Endothelial cell of umbilical vein (primary cell): ENCODE data around the gene CA5A. TPM values are rescaled to one million over a fixed set of nuclear protein-coding genes. Genes with fewer than 3 reads are reported as not detected.

Experiments
- BruUV-seq: library from RNA; stranded (reverse); fragments of 400-500 nt; replicated peaks from 2 replicates; lab custom pipeline; 2021; lab: Mats Ljungman, UMichigan
- CTCF ChIA-PET: fragments of 300-600, 350-600 bp; sonication (Branson Sonifier 250); formaldehyde crosslinking; loops from one replicate; lab custom pipeline; 2021; ENCODE audit warnings: antibody characterized with exemption, inconsistent platforms; lab: Charles Lee
- POLR2A ChIA-PET: fragments of 300-600, 350-600 bp; sonication (Branson Sonifier 250); formaldehyde crosslinking; loops from one replicate; lab custom pipeline; 2021; ENCODE audit warnings: antibody characterized with exemption, inconsistent platforms; lab: Charles Lee
- DNase-seq: peaks from one replicate; pipeline ENCODE4 v3.0.0-alpha.2; 2011; ENCODE audit warnings: low read depth, low spot score
- FAIRE-seq: peaks from 2 replicates; lab custom pipeline; 2011; peaks lifted over from hg19 to GRCh38; lab: Jason Lieb, UNC
- H2AFZ ChIP-seq: 2 replicates; pipeline ENCODE4 v1.6.0; 2012; ENCODE audit warnings: low read depth, low read length, control low read depth, inconsistent platforms
- H3K27ac ChIP-seq: 2 replicates; pipeline ENCODE4 v1.5.1; 2011; ENCODE audit warnings: low read depth, mild to moderate bottlenecking, control low read depth, low read length, moderate library complexity; ENCODE audit not compliant: insufficient read depth
- H3K27me3 ChIP-seq, 2 experiments: 2 replicates each; pipeline versions ENCODE4 v1.6.0 to v1.6.1; 2011; ENCODE audit warnings: low read length in 2 of 2, mixed read lengths in 1 of 2; ENCODE audit not compliant: control insufficient read depth in 2 of 2, insufficient read depth in 2 of 2
- H3K36me3 ChIP-seq, 2 experiments: 2 replicates in 1 of 2; 3 replicates in 1 of 2; pipeline ENCODE4 v1.5.1; 2011; ENCODE audit warnings: low read length in 2 of 2, mild to moderate bottlenecking in 1 of 2, moderate library complexity in 1 of 2; ENCODE audit not compliant: control insufficient read depth in 2 of 2, insufficient read depth in 2 of 2; ENCODE audit errors: extremely low read depth in 1 of 2
- H3K4me1 ChIP-seq: 3 replicates; pipeline ENCODE4 v1.5.1; 2011; ENCODE audit warnings: mild to moderate bottlenecking, low read length; ENCODE audit not compliant: control insufficient read depth, insufficient read depth; ENCODE audit errors: extremely low read depth
- H3K4me2 ChIP-seq: 2 replicates; pipeline ENCODE4 v1.6.1; 2011; ENCODE audit warnings: low read length, control low read depth, mixed read lengths; ENCODE audit not compliant: insufficient read depth
- H3K4me3 ChIP-seq, 3 experiments: fragments of 200-600 bp in 1 of 3; sonication (generic), shearing (Covaris generic) in 1 of 3; replicated peaks in 1 of 3; 2 replicates each; pipeline ENCODE4 v1.5.1; 2011 to 2016; ENCODE audit warnings: control low read depth in 3 of 3, low read length in 3 of 3, mild to moderate bottlenecking in 2 of 3, inconsistent platforms in 1 of 3, low read depth in 1 of 3, moderate library complexity in 1 of 3; ENCODE audit not compliant: insufficient read depth in 1 of 3
- H3K79me2 ChIP-seq: 2 replicates; pipeline ENCODE4 v1.6.0; 2012; ENCODE audit warnings: low read length, inconsistent platforms; ENCODE audit not compliant: control insufficient read depth, insufficient read depth
- H3K9ac ChIP-seq: replicated peaks from 2 replicates; pipeline ENCODE3; 2011; ENCODE audit warnings: low read length, control low read depth; ENCODE audit not compliant: insufficient read depth; ENCODE audit errors: extremely low read depth
- H3K9me1 ChIP-seq: replicated peaks from 3 replicates; pipeline ENCODE4 v1.6.0; 2011; ENCODE audit warnings: mild to moderate bottlenecking, low read length; ENCODE audit not compliant: control insufficient read depth, insufficient read depth; ENCODE audit errors: extremely low read depth
- H3K9me3 ChIP-seq: replicated peaks from 2 replicates; pipeline ENCODE4 v1.5.1; 2012; ENCODE audit warnings: low read length, inconsistent platforms; ENCODE audit not compliant: control insufficient read depth, insufficient read depth
- H4K20me1 ChIP-seq: replicated peaks from 2 replicates; pipeline ENCODE3; 2011; ENCODE audit warnings: mild to moderate bottlenecking, low read length; ENCODE audit not compliant: control insufficient read depth, insufficient read depth; ENCODE audit errors: extremely low read depth
- EZH2 ChIP-seq: IDR thresholded peaks from 2 replicates; pipeline ENCODE4 v1.6.1; 2012; ENCODE audit warnings: borderline replicate concordance, low read depth, mild to moderate bottlenecking, moderate library complexity, low read length, inconsistent platforms; ENCODE audit not compliant: severe bottlenecking
- FOS ChIP-seq: IDR thresholded peaks from 2 replicates; pipeline ENCODE4 v1.6.1; 2011; ENCODE audit warnings: mild to moderate bottlenecking, low read length, moderate library complexity, borderline replicate concordance; ENCODE audit not compliant: insufficient read depth
- GATA2 ChIP-seq: IDR thresholded peaks from 2 replicates; pipeline ENCODE4 v1.7.0; 2011; ENCODE audit warnings: low read depth, mild to moderate bottlenecking, moderate library complexity, mixed read lengths, low read length; ENCODE audit not compliant: insufficient read length, insufficient read depth
- JUN ChIP-seq: IDR thresholded peaks from 2 replicates; pipeline ENCODE4 v1.6.1; 2011; ENCODE audit warnings: borderline replicate concordance, low read depth; ENCODE audit not compliant: insufficient read length, insufficient read depth
- MYC ChIP-seq: IDR thresholded peaks from one replicate; pipeline ENCODE4 v1.6.1; 2011; ENCODE audit warnings: mild to moderate bottlenecking, low read depth, low read length
- POLR2A ChIP-seq: IDR thresholded peaks from 2 replicates; pipeline ENCODE4 v1.6.1; 2012; ENCODE audit warnings: low read depth, mild to moderate bottlenecking, control low read depth, low read length
- POLR2AphosphoS5 ChIP-seq: IDR thresholded peaks from 2 replicates; pipeline ENCODE4 v1.6.1; 2012; ENCODE audit warnings: low read depth, mild to moderate bottlenecking, control low read depth, low read length, moderate library complexity; ENCODE audit not compliant: insufficient read depth
- dilution Hi-C: fragments of 300-500 bp; cut with MboI; formaldehyde crosslinking; loops from one replicate; pipeline ENCODE4 v1.15.0; 2019; ENCODE audit warnings: low sequenced_read_pairs; ENCODE audit not compliant: extremely low pct_ligation_motif_present
- intact Hi-C: fragments of 100-400 bp; cut with micrococcal nuclease; formaldehyde crosslinking; loops from one replicate; pipeline ENCODE4 v1.10.0; 2022
- polyA plus RNA-seq, 4 experiments: library from polyadenylated mRNA; depleted of rRNA in 3 of 4; stranded (reverse) in 3 of 4; unstranded in 1 of 4; fragments of >200 nt; gene quantifications; 2 replicates each; pipeline versions ENCODE4 v1.2.1 to v1.2.3, GENCODE V29; 2011 to 2012; ENCODE audit warnings: missing spikeins in 1 of 4
- total RNA-seq: library from RNA; stranded (reverse); gene quantifications from 2 replicates; pipeline ENCODE4 v1.2.3, GENCODE V29; 2021
- TF ChIP-seq, protein P1 (sequence below): IDR thresholded peaks from 2 replicates; pipeline ENCODE4 v1.6.1; 2011; ENCODE audit not compliant: insufficient read depth, insufficient read length
- TF ChIP-seq, protein P2 (sequence below), 2 donors: IDR thresholded peaks; 1 replicate in 1 of 2; 2 replicates in 1 of 2; pipeline ENCODE4 v1.5.1; 2011; ENCODE audit warnings: low read length in 2 of 2, mild to moderate bottlenecking in 2 of 2, moderate library complexity in 2 of 2, control low read depth in 1 of 2, inconsistent platforms in 1 of 2, low read depth in 1 of 2; ENCODE audit not compliant: insufficient read depth in 1 of 2; ENCODE audit errors: extremely low read depth in 1 of 2

Gene CA5A
- total and polyA plus RNA-seq, 2 donors (not counting 3 experiments of a cell fraction or from before 2014, with no cell fraction given) = not detected

- Histone ChIP-seq H3K36me3 (peaks cover 0 to 2% of the 10 kb centered on the region in 2 experiments), H3K4me1 (peaks cover 38% of the 10 kb centered on the region), H3K79me2 (peaks cover 76% of the 10 kb centered on the region), H3K4me3 (no peak overlapping the region), H3K9ac (no peak overlapping the region), H3K9me3 (no peaks in the 10 kb centered on the region), H2AFZ (no peak overlapping the region), H3K27me3 (no peaks in the 10 kb centered on the region), H3K27ac (no peak overlapping the region), H3K4me2 (no peak overlapping the region), H3K9me1 (no peaks in the 10 kb centered on the region), H4K20me1 (no peaks in the 10 kb centered on the region)
- dilution Hi-C loops = no loop called here
- ChIA-PET CTCF (no interaction called here), POLR2A (no interaction called here)
- DNase-seq = no peak
- no peak for TF ChIP-seq GATA2
- BruUV-seq = no TSS peak
- intact Hi-C loops = no loop called here
- no peak for FAIRE-seq
Observed at GRCh38 chr16:87960852-87961251, 24.5 kb upstream of the CA5A start.

GRCh38 chr16:87960296-87960695 is 24.0 kb upstream of the CA5A start:
- no TSS peak for BruUV-seq
- Histone ChIP-seq H4K20me1 (no peaks in the 10 kb centered on the region), H3K4me3 (no peak overlapping the region), H3K79me2 (peaks cover 76% of the 10 kb centered on the region), H3K4me1 (peaks cover 41% of the 10 kb centered on the region), H3K9me3 (no peaks in the 10 kb centered on the region), H2AFZ (no peak overlapping the region), H3K27me3 (no peaks in the 10 kb centered on the region), H3K9ac (no peak overlapping the region), H3K36me3 (peaks cover 0 to 2% of the 10 kb centered on the region in 2 experiments), H3K4me2 (no peak overlapping the region), H3K9me1 (no peaks in the 10 kb centered on the region), H3K27ac (no peak overlapping the region)
- dilution Hi-C loops (no loop called here), intact Hi-C loops (no loop called here)
- TF ChIP-seq POLR2A = no peak
- no peak for TF ChIP-seq GATA2
- no peak for TF ChIP-seq EZH2
- no peak for TF ChIP-seq FOS
- TF ChIP-seq, protein P1, sequence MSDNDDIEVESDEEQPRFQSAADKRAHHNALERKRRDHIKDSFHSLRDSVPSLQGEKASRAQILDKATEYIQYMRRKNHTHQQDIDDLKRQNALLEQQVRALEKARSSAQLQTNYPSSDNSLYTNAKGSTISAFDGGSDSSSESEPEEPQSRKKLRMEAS = no peak
- TF ChIP-seq, protein P2, sequence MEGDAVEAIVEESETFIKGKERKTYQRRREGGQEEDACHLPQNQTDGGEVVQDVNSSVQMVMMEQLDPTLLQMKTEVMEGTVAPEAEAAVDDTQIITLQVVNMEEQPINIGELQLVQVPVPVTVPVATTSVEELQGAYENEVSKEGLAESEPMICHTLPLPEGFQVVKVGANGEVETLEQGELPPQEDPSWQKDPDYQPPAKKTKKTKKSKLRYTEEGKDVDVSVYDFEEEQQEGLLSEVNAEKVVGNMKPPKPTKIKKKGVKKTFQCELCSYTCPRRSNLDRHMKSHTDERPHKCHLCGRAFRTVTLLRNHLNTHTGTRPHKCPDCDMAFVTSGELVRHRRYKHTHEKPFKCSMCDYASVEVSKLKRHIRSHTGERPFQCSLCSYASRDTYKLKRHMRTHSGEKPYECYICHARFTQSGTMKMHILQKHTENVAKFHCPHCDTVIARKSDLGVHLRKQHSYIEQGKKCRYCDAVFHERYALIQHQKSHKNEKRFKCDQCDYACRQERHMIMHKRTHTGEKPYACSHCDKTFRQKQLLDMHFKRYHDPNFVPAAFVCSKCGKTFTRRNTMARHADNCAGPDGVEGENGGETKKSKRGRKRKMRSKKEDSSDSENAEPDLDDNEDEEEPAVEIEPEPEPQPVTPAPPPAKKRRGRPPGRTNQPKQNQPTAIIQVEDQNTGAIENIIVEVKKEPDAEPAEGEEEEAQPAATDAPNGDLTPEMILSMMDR (IDR thresholded peaks at IDR 0.05; ENCODE audit: extremely low read depth in 1 of 2, insufficient read depth in 1 of 2, low read depth in 1 of 2, low read length in 2 of 2) = no peak
- TF ChIP-seq JUN = no peak
- TF ChIP-seq POLR2AphosphoS5 = no peak
- no peak for TF ChIP-seq MYC
- no peak for DNase-seq
- no peak for FAIRE-seq
- ChIA-PET CTCF (no interaction called here), POLR2A (no interaction called here)
